Loucy (cell line): ENCODE measurements around the gene FNDC3A.

Experiments
- H2AFZ ChIP-seq: fragments of 200-600 bp; sonication (generic); 2 replicates; pipeline ENCODE4 v1.6.0; 2016; ENCODE audit warnings: antibody characterized with exemption, mild to moderate bottlenecking, low read length, moderate library complexity
- H3F3A ChIP-seq: fragments of 200-600 bp; 2 replicates; pipeline ENCODE4 v1.6.0; 2016; ENCODE audit warnings: antibody characterized with exemption, low read depth, mild to moderate bottlenecking
- H3K27me3 ChIP-seq: fragments of 200-600 bp; sonication (generic); 2 replicates; pipeline ENCODE4 v1.6.1; 2014; ENCODE audit warnings: low read length, mild to moderate bottlenecking; ENCODE audit not compliant: insufficient read depth, poor library complexity, severe bottlenecking
- H3K36me3 ChIP-seq: fragments of 200-600 bp; sonication (generic); 2 replicates; pipeline ENCODE4 v1.6.1; 2016; ENCODE audit warnings: low read length; ENCODE audit not compliant: insufficient read depth
- H3K4me1 ChIP-seq: fragments of 200-600 bp; sonication (generic); 2 replicates; pipeline ENCODE4 v1.5.1; 2014; ENCODE audit warnings: low read length, mild to moderate bottlenecking; ENCODE audit not compliant: insufficient read depth, poor library complexity, severe bottlenecking
- H3K4me2 ChIP-seq: fragments of 200-600 bp; sonication (generic); 2 replicates; pipeline ENCODE4 v1.6.0; 2014; ENCODE audit warnings: antibody characterized with exemption, low read length, low read depth, mild to moderate bottlenecking; ENCODE audit not compliant: poor library complexity, severe bottlenecking
- H3K4me3 ChIP-seq: fragments of 200-600 bp; sonication (generic); 2 replicates; pipeline ENCODE4 v1.5.1; 2014; ENCODE audit warnings: low read length, mild to moderate bottlenecking, mixed read lengths; ENCODE audit not compliant: poor library complexity, severe bottlenecking
- H3K79me2 ChIP-seq: fragments of 200-600 bp; sonication (generic); 2 replicates; pipeline ENCODE4 v1.6.1; 2014; ENCODE audit warnings: low read length; ENCODE audit not compliant: insufficient read depth
- H3K9ac ChIP-seq: fragments of 200-600 bp; sonication (generic); 2 replicates; pipeline ENCODE4 v1.6.0; 2014; ENCODE audit warnings: mild to moderate bottlenecking, low read depth, low read length, moderate library complexity; ENCODE audit not compliant: poor library complexity, severe bottlenecking
- H3K9me2 ChIP-seq: fragments of 200-600 bp; sonication (generic); replicated peaks from 2 replicates; pipeline ENCODE4 v1.6.1; 2016; ENCODE audit warnings: low read depth, low read length, mixed read lengths
- H3K9me3 ChIP-seq: fragments of 200-600 bp; sonication (generic); 2 replicates; pipeline ENCODE4 v1.6.1; 2014; ENCODE audit warnings: mild to moderate bottlenecking, antibody characterized with exemption, low read length, low read depth; ENCODE audit not compliant: insufficient read depth
- H4K20me1 ChIP-seq: fragments of 200-600 bp; sonication (generic); 2 replicates; pipeline ENCODE4 v1.6.0; 2014; ENCODE audit warnings: antibody characterized with exemption, low read length, mild to moderate bottlenecking; ENCODE audit not compliant: insufficient read depth, poor library complexity, severe bottlenecking
- CTCF ChIP-seq: fragments of 200-600 bp; sonication (generic); conservative IDR thresholded peaks from 2 replicates; pipeline ENCODE4 v1.5.1; 2014; ENCODE audit warnings: mild to moderate bottlenecking, antibody characterized with exemption, low read length
- EZH2phosphoT487 ChIP-seq: fragments of 200-600 bp; IDR thresholded peaks from 2 replicates; pipeline ENCODE4 v1.6.1; 2018; ENCODE audit warnings: antibody characterized with exemption, mild to moderate bottlenecking, moderate library complexity, borderline replicate concordance

FNDC3A gene

GRCh38 chr13:49258089-49258796, 282.5 kb downstream of the FNDC3A start:
- Histone ChIP-seq H3K9me2 (no peaks in the 10 kb centered on the region), H3K9ac (peak overlapping the region; percentile 40), H3K79me2 (0 out of 2 replicates have a peak, but pooled peaks cover 9% of the 10 kb centered on the region), H3K4me2 (peak overlapping the region; percentile 63), H3K27me3 (no peaks in the 10 kb centered on the region), H3K4me3 (peak overlapping the region; percentile 59), H3F3A (no peaks in the 10 kb centered on the region), H3K36me3 (peaks cover 55% of the 10 kb centered on the region), H3K9me3 (no peaks in the 10 kb centered on the region), H3K4me1 (peaks cover 41% of the 10 kb centered on the region), H2AFZ (no peak overlapping the region), H4K20me1 (no peaks in the 10 kb centered on the region)
- TF ChIP-seq CTCF (no peak), EZH2phosphoT487 (no peak)
